ENCODE results near the gene PCNA. TPM values are rescaled to one million over a fixed set of nuclear protein-coding genes. Genes with fewer than 3 reads are reported as not detected.

Gene PCNA
- total and polyA plus RNA-seq, 2 donors (not counting 1 experiment from before 2014, with no cell fraction given) = 31.7 to 73.4 TPM

GRCh38 chr20:5080384-5080877, 39.3 kb downstream of the PCNA start:
- no peaks in the 10 kb centered on the region for H3K9me3 ChIP-seq (ENCODE audit: control extremely low read depth in 1 of 3, control insufficient read depth in 2 of 3, insufficient read depth in 1 of 3, low read length in 2 of 3)
- ChIA-PET CTCF (interaction anchor here (0.7 to 4.1 kb wide), 5 partner anchors 20 to 338 kb away, joined by 3 to 47 read pairs (median 4); no protein-coding TSS in a partner anchor), POLR2A (interaction anchor here (0.5 to 0.9 kb wide), 3 partner anchors 24 to 123 kb away, joined by 3 to 6 read pairs (median 5); no protein-coding TSS in a partner anchor)
- H3K36me3 ChIP-seq (replicated peaks in 1 of 2; ENCODE audit: control extremely low read depth in 1 of 2, control insufficient read depth in 1 of 2, extremely low read depth in 1 of 2, insufficient read depth in 2 of 2, low read length in 1 of 2) = no peaks in the 10 kb centered on the region
- H3K27ac ChIP-seq (ENCODE audit: low read length in 2 of 2) = peak overlapping the region; percentile 45 to 71
- H3K4me3 ChIP-seq (ENCODE audit: control extremely low read depth in 1 of 5, extremely low read depth in 1 of 5, insufficient read depth in 1 of 5, low read depth in 2 of 5, low read length in 4 of 5) = peak overlapping the region in 1 of 5 experiments; percentile 5
- ATAC-seq (ENCODE audit: low read depth) = peak; percentile 46
- Mint-ChIP-seq H3K4me3 (peak overlapping the region; percentile 52), H3K27ac (peak overlapping the region; percentile 93), H3K4me1 (peaks cover 42% of the 10 kb centered on the region), H3K9me3 (ENCODE audit: insufficient read depth) (no peaks in the 10 kb centered on the region), H3K27me3 (no peaks in the 10 kb centered on the region)
- H2AFZ ChIP-seq (ENCODE audit: insufficient read depth, low read depth, low read length, poor library complexity, severe bottlenecking) = peak overlapping the region; percentile 24
- H3K4me1 ChIP-seq (ENCODE audit: control insufficient read depth in 2 of 2, insufficient read depth in 2 of 2, low read length in 2 of 2) = peaks cover 42 to 50% of the 10 kb centered on the region in 2 donors
- intact Hi-C loops (cut with micrococcal nuclease) = loop anchor here (2.0 kb wide), 1 partner anchor 20 kb away; no protein-coding TSS in a partner anchor
- H3K9ac ChIP-seq (ENCODE audit: low read length) = no peak overlapping the region
- no peaks in the 10 kb centered on the region for H3K27me3 ChIP-seq (replicated peaks in 1 of 4; ENCODE audit: control extremely low read depth in 1 of 4, control insufficient read depth in 3 of 4, insufficient read depth in 4 of 4, low read length in 3 of 4)
- H4K20me1 ChIP-seq (ENCODE audit: control insufficient read depth, insufficient read depth, low read length, poor library complexity, severe bottlenecking) = no peaks in the 10 kb centered on the region
- 43% methylated on average over 8 of the region's 10 CpGs for WGBS (ENCODE audit: insufficient coverage)
- H3K4me2 ChIP-seq (replicated peaks; ENCODE audit: low read depth, low read length, poor library complexity, severe bottlenecking) = peak overlapping the region; percentile 42
- TF ChIP-seq CTCF (IDR thresholded peaks at IDR 0.05) = no peak
- no peak for TF ChIP-seq EZH2 (IDR thresholded peaks at IDR 0.05; ENCODE audit: borderline replicate concordance, insufficient read depth, low read depth, low read length, poor library complexity, severe bottlenecking)
- DNase-seq = peak; percentile 77
- H3K79me2 ChIP-seq (ENCODE audit: control insufficient read depth, insufficient read depth, low read length) = no peaks in the 10 kb centered on the region

GRCh38 chr20:5078399-5078958, 41.3 kb downstream of the PCNA start:
- Mint-ChIP-seq H3K4me1 (peaks cover 51% of the 10 kb centered on the region), H3K9me3 (ENCODE audit: insufficient read depth) (no peaks in the 10 kb centered on the region), H3K4me3 (peak overlapping the region; percentile 85), H3K27ac (peak overlapping the region; percentile 94), H3K27me3 (no peaks in the 10 kb centered on the region)
- Histone ChIP-seq H3K9ac (ENCODE audit: low read length) (peak overlapping the region; percentile 57), H3K27ac (ENCODE audit: low read length in 2 of 2) (peak overlapping the region; percentile 85 to 93), H3K4me3 (ENCODE audit: control extremely low read depth in 1 of 5, extremely low read depth in 1 of 5, insufficient read depth in 1 of 5, low read depth in 2 of 5, low read length in 4 of 5) (peak overlapping the region; percentile 23 to 68 (median 50)), H3K4me1 (ENCODE audit: control insufficient read depth in 2 of 2, insufficient read depth in 2 of 2, low read length in 2 of 2) (peaks cover 37 to 50% of the 10 kb centered on the region in 2 donors), H2AFZ (ENCODE audit: insufficient read depth, low read depth, low read length, poor library complexity, severe bottlenecking) (peak overlapping the region; percentile 85), H3K27me3 (replicated peaks in 1 of 4; ENCODE audit: control extremely low read depth in 1 of 4, control insufficient read depth in 3 of 4, insufficient read depth in 4 of 4, low read length in 3 of 4) (no peaks in the 10 kb centered on the region), H3K36me3 (replicated peaks in 1 of 2; ENCODE audit: control extremely low read depth in 1 of 2, control insufficient read depth in 1 of 2, extremely low read depth in 1 of 2, insufficient read depth in 2 of 2, low read length in 1 of 2) (no peaks in the 10 kb centered on the region), H3K9me3 (ENCODE audit: control extremely low read depth in 1 of 3, control insufficient read depth in 2 of 3, insufficient read depth in 1 of 3, low read length in 2 of 3) (no peaks in the 10 kb centered on the region), H4K20me1 (ENCODE audit: control insufficient read depth, insufficient read depth, low read length, poor library complexity, severe bottlenecking) (no peaks in the 10 kb centered on the region), H3K79me2 (ENCODE audit: control insufficient read depth, insufficient read depth, low read length) (no peaks in the 10 kb centered on the region), H3K4me2 (replicated peaks; ENCODE audit: low read depth, low read length, poor library complexity, severe bottlenecking) (peak overlapping the region; percentile 71)
- POLR2A ChIA-PET = no interaction called here
- intact Hi-C loops (cut with micrococcal nuclease) = loop anchor here (1.0 to 5.0 kb wide), 4 partner anchors 48 to 106 kb away; partner anchors contain the start of genes CDS2 and SLC23A2
- 0% methylated on average over 9 of the region's 11 CpGs for WGBS (ENCODE audit: insufficient coverage)
- ATAC-seq (ENCODE audit: low read depth) = peak; percentile 96
- CTCF ChIA-PET = interaction anchor here (1.2 to 4.1 kb wide), 3 partner anchors 22 to 320 kb away, joined by 3 to 47 read pairs (median 3); no protein-coding TSS in a partner anchor
- DNase-seq = peak; percentile 91
- TF ChIP-seq CTCF (IDR thresholded peaks at IDR 0.05) = no peak
- TF ChIP-seq EZH2 (IDR thresholded peaks at IDR 0.05; ENCODE audit: borderline replicate concordance, insufficient read depth, low read depth, low read length, poor library complexity, severe bottlenecking) = no peak

Data from B cell (primary cell).